ENCODE results near the gene ACVR2B.
"Not testable (repeated sequence)": the region's sequence is repeated elsewhere in the genome, so short reads cannot be mapped to it uniquely, and the experiment has no call there.

Gene ACVR2B

GRCh38 chr3:38453075-38453912 is at the start of gene ACVR2B:
TSS of gene ACVR2B (plus strand) at chr3:38453890. CDS start at chr3:38454323, 433 bp downstream.
- DNase-seq (ENCODE audit: low read depth, low spot score): no peak

GRCh38 chr3:38404286-38404685 is 49.4 kb upstream of the ACVR2B start:
- DNase-seq (ENCODE audit: low read depth, low spot score): peak; percentile 55

GRCh38 chr3:38411591-38411990 is 42.1 kb upstream of the ACVR2B start:
- DNase-seq (ENCODE audit: low read depth, low spot score): no peak

- DNase-seq (ENCODE audit: low read depth, low spot score): not testable (repeated sequence)
These were observed 32.9 kb upstream of the ACVR2B start for GRCh38 chr3:38420758-38421157.

- DNase-seq (ENCODE audit: low read depth, low spot score): no peak
These were observed 31.9 kb upstream of the ACVR2B start for GRCh38 chr3:38421679-38422336.

- not testable (repeated sequence) for DNase-seq (ENCODE audit: low read depth, low spot score)
These were observed 26.8 kb upstream of the ACVR2B start for GRCh38 chr3:38426798-38427426.

- not testable (repeated sequence) for DNase-seq (ENCODE audit: low read depth, low spot score)
These were observed 20.6 kb upstream of the ACVR2B start for GRCh38 chr3:38432871-38433658.

GRCh38 chr3:38433661-38434060 is 20.0 kb upstream of the ACVR2B start:
- DNase-seq (ENCODE audit: low read depth, low spot score): not testable (repeated sequence)

- not testable (repeated sequence) for DNase-seq (ENCODE audit: low read depth, low spot score)
These were observed 15.1 kb upstream of the ACVR2B start for GRCh38 chr3:38438436-38439069.

GRCh38 chr3:38443205-38443604 is 10.5 kb upstream of the ACVR2B start:
- not testable (repeated sequence) for DNase-seq (ENCODE audit: low read depth, low spot score)

- no peak for DNase-seq (ENCODE audit: low read depth, low spot score)
These were observed 7.5 kb upstream of the ACVR2B start for GRCh38 chr3:38446085-38446686.

- no peak for DNase-seq (ENCODE audit: low read depth, low spot score)
These were observed 6.9 kb upstream of the ACVR2B start for GRCh38 chr3:38446812-38447211.

- no peak for DNase-seq (ENCODE audit: low read depth, low spot score)
These were observed 2.8 kb upstream of the ACVR2B start for GRCh38 chr3:38450853-38451252.

GRCh38 chr3:38453913-38454177 is 155 bp downstream of the ACVR2B start:
- no peak for DNase-seq (ENCODE audit: low read depth, low spot score)

- no peak for DNase-seq (ENCODE audit: low read depth, low spot score)
These were observed 641 bp downstream of the ACVR2B start for GRCh38 chr3:38454178-38454883.

GRCh38 chr3:38454884-38455638 is 1.4 kb downstream of the ACVR2B start:
- DNase-seq (ENCODE audit: low read depth, low spot score): no peak

- DNase-seq (ENCODE audit: low read depth, low spot score): no peak
These were observed 2.1 kb downstream of the ACVR2B start for GRCh38 chr3:38455639-38456430.

GRCh38 chr3:38457111-38458003 is 3.7 kb downstream of the ACVR2B start:
- DNase-seq (ENCODE audit: low read depth, low spot score): no peak

Measured in brain pericyte (primary cell).